ENCODE results near the gene GALNT3.

Gene GALNT3

GRCh38 chr2:165796129-165796528 is 2.1 kb upstream of the GALNT3 start:
- no peak for DNase-seq (ENCODE audit: low read depth)

- DNase-seq (ENCODE audit: low read depth): no peak
Observed at GRCh38 chr2:165795011-165795410, 964 bp upstream of the GALNT3 start.

- DNase-seq (ENCODE audit: low read depth): peak; percentile 14
Observed at GRCh38 chr2:165794536-165794928, 485 bp upstream of the GALNT3 start.

- DNase-seq (ENCODE audit: low read depth): no peak
Observed at GRCh38 chr2:165793161-165793778, 777 bp downstream of the GALNT3 start.

GRCh38 chr2:165792104-165792454 is 2.0 kb downstream of the GALNT3 start:
- DNase-seq (ENCODE audit: low read depth): no peak

GRCh38 chr2:165791421-165792103 is 2.5 kb downstream of the GALNT3 start:
- no peak for DNase-seq (ENCODE audit: low read depth)

- no peak for DNase-seq (ENCODE audit: low read depth)
Observed at GRCh38 chr2:165790466-165790865, 3.6 kb downstream of the GALNT3 start.

GRCh38 chr2:165787334-165787733 is 6.7 kb downstream of the GALNT3 start:
- DNase-seq (ENCODE audit: low read depth): no peak

- DNase-seq (ENCODE audit: low read depth): no peak
Observed at GRCh38 chr2:165779706-165780105, 14.3 kb downstream of the GALNT3 start.

GRCh38 chr2:165778653-165779451 is 15.2 kb downstream of the GALNT3 start:
- no peak for DNase-seq (ENCODE audit: low read depth)

- no peak for DNase-seq (ENCODE audit: low read depth)
Observed at GRCh38 chr2:165778187-165778556, 15.9 kb downstream of the GALNT3 start.

GRCh38 chr2:165777522-165778186 is 16.4 kb downstream of the GALNT3 start:
- no peak for DNase-seq (ENCODE audit: low read depth)

GRCh38 chr2:165776796-165777195 is 17.3 kb downstream of the GALNT3 start:
- no peak for DNase-seq (ENCODE audit: low read depth)

GRCh38 chr2:165776013-165776412 is 18.0 kb downstream of the GALNT3 start:
- no peak for DNase-seq (ENCODE audit: low read depth)

GRCh38 chr2:165773684-165774083 is 20.4 kb downstream of the GALNT3 start:
- DNase-seq (ENCODE audit: low read depth): no peak

- DNase-seq (ENCODE audit: low read depth): no peak
Observed at GRCh38 chr2:165772183-165772582, 21.9 kb downstream of the GALNT3 start.

- no peak for DNase-seq (ENCODE audit: low read depth)
Observed at GRCh38 chr2:165766326-165766927, 27.6 kb downstream of the GALNT3 start.

GRCh38 chr2:165762723-165763122 is 31.3 kb downstream of the GALNT3 start:
- no peak for DNase-seq (ENCODE audit: low read depth)

- DNase-seq (ENCODE audit: low read depth): no peak
Observed at GRCh38 chr2:165757906-165758675, 36.0 kb downstream of the GALNT3 start.

- no peak for DNase-seq (ENCODE audit: low read depth)
Observed at GRCh38 chr2:165746501-165746900, 47.5 kb downstream of the GALNT3 start.

- peak; percentile 8 for DNase-seq (ENCODE audit: low read depth)
Observed at GRCh38 chr2:165745916-165746315, 48.1 kb downstream of the GALNT3 start.

- no peak for DNase-seq (ENCODE audit: low read depth)
Observed at GRCh38 chr2:165743442-165743841, 50.6 kb downstream of the GALNT3 start.
